ENCODE results near the gene NPIPB8.
"Not testable (repeated sequence)": the region's sequence is repeated elsewhere in the genome, so short reads cannot be mapped to it uniquely, and the experiment has no call there.

NPIPB8 gene

GRCh38 chr16:28607681-28608495 lies 30.0 kb upstream of the NPIPB8 start:
- DNase-seq: not testable (repeated sequence)

- DNase-seq: not testable (repeated sequence)
These were observed 29.4 kb upstream of the NPIPB8 start for GRCh38 chr16:28608496-28608808.

GRCh38 chr16:28608867-28609596 lies 28.8 kb upstream of the NPIPB8 start:
- DNase-seq: not testable (repeated sequence)

GRCh38 chr16:28609631-28610594 lies 28.0 kb upstream of the NPIPB8 start, which contains the start of gene SULT1A1:
TSS of gene SULT1A1 (minus strand) at chr16:28610044. CDS start at chr16:28608855, 1,189 bp downstream.
- no peak for DNase-seq

GRCh38 chr16:28610595-28611191 lies 27.2 kb upstream of the NPIPB8 start:
- DNase-seq: no peak

GRCh38 chr16:28612359-28613280 lies 25.2 kb upstream of the NPIPB8 start:
- not testable (repeated sequence) for DNase-seq

- DNase-seq: not testable (repeated sequence)
These were observed 24.0 kb upstream of the NPIPB8 start for GRCh38 chr16:28613912-28614311.

- DNase-seq: not testable (repeated sequence)
These were observed 23.3 kb upstream of the NPIPB8 start for GRCh38 chr16:28614561-28614960.

- not testable (repeated sequence) for DNase-seq
These were observed 22.2 kb upstream of the NPIPB8 start for GRCh38 chr16:28615486-28616223.

GRCh38 chr16:28616224-28616577 lies 21.7 kb upstream of the NPIPB8 start:
- not testable (repeated sequence) for DNase-seq

GRCh38 chr16:28616636-28617035 lies 21.2 kb upstream of the NPIPB8 start:
- DNase-seq: no peak

GRCh38 chr16:28617874-28618273 lies 20.0 kb upstream of the NPIPB8 start:
- no peak for DNase-seq

- DNase-seq: not testable (repeated sequence)
These were observed 17.5 kb upstream of the NPIPB8 start for GRCh38 chr16:28620316-28620715.

GRCh38 chr16:28621481-28622155 lies 16.2 kb upstream of the NPIPB8 start:
- DNase-seq: no peak

- not testable (repeated sequence) for DNase-seq
These were observed 15.2 kb upstream of the NPIPB8 start for GRCh38 chr16:28622532-28623171.

- peak; percentile 67 for DNase-seq
These were observed 14.6 kb upstream of the NPIPB8 start for GRCh38 chr16:28623172-28623711.

GRCh38 chr16:28630905-28631304 lies 7.0 kb upstream of the NPIPB8 start:
- DNase-seq: not testable (repeated sequence)

GRCh38 chr16:28636093-28636823 lies 1.6 kb upstream of the NPIPB8 start:
- DNase-seq: not testable (repeated sequence)

Data from stimulated activated CD4-positive, alpha-beta T cell treated with anti-CD3 and anti-CD28 coated beads, Interleukin-12 subunit alpha, Interleukin-12 subunit beta, amount 100 ng/mL, for 4 hours (primary cell).